ENCODE results near the gene DGCR6L.
"Not testable (repeated sequence)": the region's sequence is repeated elsewhere in the genome, so short reads cannot be mapped to it uniquely, and the experiment has no call there.

The DGCR6L gene

GRCh38 chr22:20324139-20324516 lies 4.3 kb upstream of the DGCR6L start:
- DNase-seq = no peak

GRCh38 chr22:20321552-20322211 lies 1.8 kb upstream of the DGCR6L start:
- not testable (repeated sequence) for DNase-seq

GRCh38 chr22:20320659-20321551 lies 1.0 kb upstream of the DGCR6L start:
- not testable (repeated sequence) for DNase-seq

- no peak for DNase-seq
Measured at GRCh38 chr22:20319041-20319744, 667 bp downstream of the DGCR6L start.

- DNase-seq = peak; percentile 10
Measured at GRCh38 chr22:20318043-20318688, 1.7 kb downstream of the DGCR6L start.

GRCh38 chr22:20317402-20318042 lies 2.3 kb downstream of the DGCR6L start:
- DNase-seq = not testable (repeated sequence)

- DNase-seq = no peak
Measured at GRCh38 chr22:20316844-20317401, 2.9 kb downstream of the DGCR6L start.

- DNase-seq = no peak
Measured at GRCh38 chr22:20316217-20316843, 3.5 kb downstream of the DGCR6L start.

- DNase-seq = no peak
Measured at GRCh38 chr22:20315337-20316216, 4.3 kb downstream of the DGCR6L start.

GRCh38 chr22:20314741-20315336 lies 5.0 kb downstream of the DGCR6L start:
- DNase-seq = not testable (repeated sequence)

GRCh38 chr22:20314206-20314605 lies 5.7 kb downstream of the DGCR6L start:
- not testable (repeated sequence) for DNase-seq

GRCh38 chr22:20313306-20314077 lies 6.4 kb downstream of the DGCR6L start:
- DNase-seq = not testable (repeated sequence)

- DNase-seq = no peak
Measured at GRCh38 chr22:20312396-20313191, 7.3 kb downstream of the DGCR6L start.

- not testable (repeated sequence) for DNase-seq
Measured at GRCh38 chr22:20311249-20312062, 8.4 kb downstream of the DGCR6L start.

GRCh38 chr22:20310773-20311172 lies 9.1 kb downstream of the DGCR6L start:
- DNase-seq = not testable (repeated sequence)

- DNase-seq = not testable (repeated sequence)
Measured at GRCh38 chr22:20310180-20310579, 9.7 kb downstream of the DGCR6L start.
